Esophagus squamous epithelium (tissue), 5 donors: ENCODE data around the gene HEXIM2. TPM values are rescaled to one million over a fixed set of nuclear protein-coding genes. Genes with fewer than 3 reads are reported as not detected.

Experiments used
- DNase-seq: peaks from one replicate; lab custom pipeline; 2025; lab: John Stamatoyannopoulos, UW
- H3K27ac ChIP-seq, 4 donors: fragments of 200-600 bp; sonication (generic); one replicate each; pipeline ENCODE4 v1.5.1; 2016 to 2019; ENCODE audit warnings: mild to moderate bottlenecking in 1 of 4
- H3K27me3 ChIP-seq, 4 donors: fragments of 200-600 bp; sonication (generic); 1 replicate in 3 of 4; 2 replicates in 1 of 4; pipeline versions ENCODE4 v1.5.1 to v1.6.0; 2017 to 2021; ENCODE audit warnings: antibody characterized with exemption in 1 of 4
- H3K36me3 ChIP-seq, 3 donors: fragments of 200-600 bp; sonication (generic); one replicate each; pipeline ENCODE4 v1.5.1; 2016 to 2019
- H3K4me1 ChIP-seq, 3 donors: fragments of 200-600 bp; sonication (generic); one replicate each; pipeline ENCODE4 v1.5.1; 2017 to 2019
- H3K4me3 ChIP-seq, 4 donors: fragments of 200-600 bp; sonication (generic); 1 replicate in 3 of 4; 2 replicates in 1 of 4; pipeline ENCODE4 v1.5.1; 2016 to 2019; ENCODE audit warnings: mild to moderate bottlenecking in 2 of 4, moderate library complexity in 1 of 4
- H3K9me3 ChIP-seq, 3 donors: fragments of 200-600 bp; sonication (generic); one replicate each; pipeline ENCODE4 v1.5.1; 2016 to 2019
- CTCF ChIP-seq, 6 experiments: fragments of 450-650 bp in 4 of 6; fragments of 200-600 bp in 2 of 6; sonication (generic) in 2 of 6; IDR thresholded peaks; one replicate each; pipeline ENCODE4 v1.5.1; 2016 to 2019; ENCODE audit warnings: antibody characterized with exemption in 6 of 6, mild to moderate bottlenecking in 4 of 6, moderate library complexity in 4 of 6
- POLR2A ChIP-seq, 4 donors: fragments of 450-650 bp; IDR thresholded peaks; one replicate each; pipeline ENCODE4 v1.6.1; 2017; ENCODE audit warnings: antibody characterized with exemption in 4 of 4, mild to moderate bottlenecking in 4 of 4, moderate library complexity in 3 of 4
- WGBS, 2 donors: methylation state at CpG; one replicate each; pipeline ENCODE4 v1.1.5; 2018; 5-methylcytosine and 5-hydroxymethylcytosine counted together
- intact Hi-C: fragments of 100-400 bp; cut with DNase I; formaldehyde crosslinking; loops from one replicate; pipeline ENCODE4 v1.15.0; 2022
- total RNA-seq, 4 donors: library from RNA; depleted of rRNA; stranded (reverse); fragments of >200 nt; gene quantifications; one replicate each; pipeline ENCODE4 v1.1.0, GENCODE V29; 2016
- donor health status: DM: yes; HTN: yes; CAD: no.

HEXIM2 gene
- total RNA-seq, 4 donors from 2014 or later, result 1.7 to 9.0 (median 4.9) TPM

- peak overlapping the region; percentile 78 to 98 (median 90) for H3K4me3 ChIP-seq
- H3K27ac ChIP-seq, result peak overlapping the region; percentile 92 to 99 (median 98)
- peaks cover 0 to 4% (median 0%) of the 10 kb centered on the region in 3 donors for H3K36me3 ChIP-seq
- TF ChIP-seq POLR2A (IDR thresholded peaks at IDR 0.05) (peak in 2 of 4 donors; percentile 7 to 72), CTCF (IDR thresholded peaks at IDR 0.05) (peak; percentile 78 to 96 (median 87))
- no peaks in the 10 kb centered on the region for H3K9me3 ChIP-seq
- 1% methylated on average over 13 to 17 of the region's 71 CpGs for WGBS, 2 donors
- intact Hi-C loops, result loop anchor here (5.0 kb wide), 1 partner anchor 356 kb away; no protein-coding TSS in a partner anchor
- peak; percentile 40 for DNase-seq
- peaks cover 38 to 81% (median 44%) of the 10 kb centered on the region in 3 donors for H3K4me1 ChIP-seq
- H3K27me3 ChIP-seq, result no peaks in the 10 kb centered on the region
These were observed 28.9 kb upstream of the HEXIM2 start for GRCh38 chr17:45132572-45133463.

GRCh38 chr17:45135192-45135977, 26.3 kb upstream of the HEXIM2 start, which contains the start of gene ACBD4:
Gene ACBD4 (plus strand): TSS chr17:45135687. CDS start chr17:45136145, 458 bp downstream.
- Histone ChIP-seq H3K9me3 (no peaks in the 10 kb centered on the region), H3K27ac (peak within 1 kb of the TSS; percentile 83 to 92 (median 88)), H3K27me3 (no peaks in the 10 kb centered on the region), H3K36me3 (peaks cover 0 to 18% (median 0%) of the 10 kb centered on the region in 3 donors), H3K4me3 (peak within 1 kb of the TSS; percentile 61 to 81 (median 71)), H3K4me1 (peaks cover 20 to 60% (median 26%) of the 10 kb centered on the region in 3 donors)
- intact Hi-C loops, result loop anchor here (1.0 kb wide), 1 partner anchor 62 kb away; no protein-coding TSS in a partner anchor
- peak; percentile 86 for DNase-seq
- TF ChIP-seq POLR2A (IDR thresholded peaks at IDR 0.05) (peak in 2 of 4 donors; percentile 43 to 68), CTCF (IDR thresholded peaks at IDR 0.05) (peak; percentile 99 to 100 (median 100))
- 0 to 22% methylated on average over 8 to 10 of the region's 40 CpGs for WGBS, 2 donors

GRCh38 chr17:45135978-45136791, 25.5 kb upstream of the HEXIM2 start:
- Histone ChIP-seq H3K27me3 (no peaks in the 10 kb centered on the region), H3K4me3 (peak overlapping the region; percentile 61 to 81 (median 71)), H3K36me3 (peaks cover 0 to 18% (median 0%) of the 10 kb centered on the region in 3 donors), H3K4me1 (peaks cover 16 to 52% (median 20%) of the 10 kb centered on the region in 3 donors), H3K9me3 (no peaks in the 10 kb centered on the region), H3K27ac (peak overlapping the region; percentile 83 to 92 (median 88))
- 44 to 56% methylated on average over 8 to 14 of the region's 21 CpGs for WGBS, 2 donors
- intact Hi-C loops, result loop anchor here (1.0 kb wide), 1 partner anchor 61 kb away; no protein-coding TSS in a partner anchor
- TF ChIP-seq POLR2A (IDR thresholded peaks at IDR 0.05), result no peak
- no peak for TF ChIP-seq CTCF (IDR thresholded peaks at IDR 0.05)
- DNase-seq, result no peak

GRCh38 chr17:45136846-45137560, 24.7 kb upstream of the HEXIM2 start:
- intact Hi-C loops, result no loop called here

More at GRCh38 chr17:45136846-45137560, 24.7 kb upstream of the HEXIM2 start:
- H3K27me3 ChIP-seq, result no peaks in the 10 kb centered on the region
- no peak for TF ChIP-seq POLR2A (IDR thresholded peaks at IDR 0.05)
- TF ChIP-seq CTCF (IDR thresholded peaks at IDR 0.05), result no peak
- peaks cover 0 to 18% (median 0%) of the 10 kb centered on the region in 3 donors for H3K36me3 ChIP-seq
- 57 to 75% methylated on average over 2 to 3 of the region's 12 CpGs for WGBS, 2 donors
- no peaks in the 10 kb centered on the region for H3K9me3 ChIP-seq
- H3K27ac ChIP-seq, result no peak overlapping the region
- no peak for DNase-seq
- H3K4me3 ChIP-seq, result no peak overlapping the region
- peaks cover 12 to 43% (median 17%) of the 10 kb centered on the region in 3 donors for H3K4me1 ChIP-seq
